SU-DHL-6 (cell line): ENCODE results near the gene HOXC5.
A peak's percentile ranks its signal among the peaks of the same experiment; 100 is the strongest.

Source experiments
- H2AFZ ChIP-seq: fragments of 200-600 bp; sonication (generic); 2 replicates; pipeline ENCODE4 v1.6.1; 2014; ENCODE audit warnings: low read depth, mild to moderate bottlenecking, moderate library complexity, mixed read lengths, antibody characterized with exemption, low read length; ENCODE audit not compliant: severe bottlenecking
- H3F3A ChIP-seq: fragments of 200-600 bp; shearing (Covaris generic); 2 replicates; pipeline ENCODE4 v1.6.0; 2016; ENCODE audit warnings: antibody characterized with exemption, mild to moderate bottlenecking; ENCODE audit not compliant: insufficient read depth
- H3K27ac ChIP-seq: fragments of 200-600 bp; sonication (generic); 2 replicates; pipeline ENCODE4 v1.5.1; 2016; ENCODE audit warnings: low read depth, mild to moderate bottlenecking, low read length, moderate library complexity, mixed read lengths
- H3K27me3 ChIP-seq: fragments of 200-600 bp; sonication (generic), shearing (Covaris generic); 2 replicates; pipeline ENCODE4 v1.6.0; 2014; ENCODE audit warnings: mild to moderate bottlenecking, low read length
- H3K36me3 ChIP-seq: fragments of 200-600 bp; sonication (generic); 2 replicates; pipeline ENCODE4 v1.6.1; 2014; ENCODE audit warnings: mild to moderate bottlenecking, low read length, mixed read lengths
- H3K4me2 ChIP-seq: fragments of 300-600, 200-600 bp; shearing (Covaris generic), sonication (generic); 2 replicates; pipeline ENCODE4 v1.6.0; 2014; ENCODE audit warnings: low read length, low read depth, mild to moderate bottlenecking; ENCODE audit not compliant: poor library complexity, severe bottlenecking
- H3K4me3 ChIP-seq: fragments of 200-600 bp; sonication (generic); 2 replicates; pipeline ENCODE4 v1.5.1; 2014; ENCODE audit warnings: antibody characterized with exemption, low read length, mild to moderate bottlenecking, mixed read lengths; ENCODE audit not compliant: insufficient read depth, poor library complexity, severe bottlenecking
- H3K79me2 ChIP-seq: fragments of 200-600 bp; sonication (generic); 2 replicates; pipeline ENCODE4 v1.6.1; 2014; ENCODE audit warnings: mild to moderate bottlenecking, low read length, moderate library complexity; ENCODE audit not compliant: insufficient read depth
- H3K9ac ChIP-seq: fragments of 200-600 bp; sonication (generic); 2 replicates; pipeline ENCODE4 v1.7.0; 2014; ENCODE audit warnings: mild to moderate bottlenecking, low read length
- H3K9me2 ChIP-seq: fragments of 200-600 bp; sonication (generic); replicated peaks from 2 replicates; pipeline ENCODE4 v1.6.1; 2014; ENCODE audit warnings: low read length; ENCODE audit not compliant: insufficient read depth
- H3K9me3 ChIP-seq: fragments of 200-600 bp; sonication (generic); 2 replicates; pipeline ENCODE4 v1.6.1; 2014; ENCODE audit warnings: low read length, mixed read lengths; ENCODE audit not compliant: insufficient read depth
- H4K20me1 ChIP-seq: fragments of 200-600 bp; sonication (generic); 2 replicates; pipeline ENCODE4 v1.6.1; 2014; ENCODE audit warnings: low read depth, mild to moderate bottlenecking, antibody characterized with exemption, low read length, moderate library complexity, mixed read lengths
- EZH2phosphoT487 ChIP-seq: fragments of 200-600 bp; sonication (generic), shearing (Covaris generic); conservative IDR thresholded peaks from 2 replicates; pipeline ENCODE4 v1.6.1; 2018; ENCODE audit warnings: mild to moderate bottlenecking, antibody characterized with exemption, low read length, moderate library complexity, mixed read lengths
- TF ChIP-seq, protein P1 (sequence below): fragments of 200-600 bp; sonication (generic); IDR thresholded peaks from one replicate; pipeline ENCODE4 v1.5.1; 2017; ENCODE audit warnings: antibody characterized with exemption, mild to moderate bottlenecking, low read length, moderate library complexity; ENCODE audit not compliant: insufficient read depth, poor library complexity, severe bottlenecking

Gene HOXC5

DNA sequence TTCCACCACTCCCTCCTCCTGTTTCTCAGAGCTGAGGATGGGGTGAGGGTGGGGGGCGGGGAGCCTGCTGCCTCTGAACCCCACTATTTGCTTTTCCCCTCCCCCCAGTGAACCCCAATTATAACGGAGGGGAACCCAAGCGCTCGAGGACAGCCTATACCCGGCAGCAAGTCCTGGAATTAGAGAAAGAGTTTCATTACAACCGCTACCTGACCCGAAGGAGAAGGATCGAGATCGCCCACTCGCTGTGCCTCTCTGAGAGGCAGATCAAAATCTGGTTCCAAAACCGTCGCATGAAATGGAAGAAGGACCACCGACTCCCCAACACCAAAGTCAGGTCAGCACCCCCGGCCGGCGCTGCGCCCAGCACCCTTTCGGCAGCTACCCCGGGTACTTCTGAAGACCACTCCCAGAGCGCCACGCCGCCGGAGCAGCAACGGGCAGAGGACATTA, 21.9 kb downstream of the HOXC5 start:
- no peaks in the 10 kb centered on the region for H3K9me3 ChIP-seq
- H3K9me2 ChIP-seq, result no peaks in the 10 kb centered on the region
- no peaks in the 10 kb centered on the region for H3F3A ChIP-seq
- H3K4me3 ChIP-seq, result peak overlapping the region; percentile 60
- peak overlapping the region; percentile 76 for H3K9ac ChIP-seq
- H3K79me2 ChIP-seq, result peaks cover 6% of the 10 kb centered on the region; the same call in 1 of the 2 replicates
- peak overlapping the region; percentile 68 for H3K4me2 ChIP-seq
- H3K36me3 ChIP-seq, result no peaks in the 10 kb centered on the region
- H4K20me1 ChIP-seq, result no peaks in the 10 kb centered on the region
- no peak overlapping the region for H3K27ac ChIP-seq
- no peak overlapping the region for H2AFZ ChIP-seq
- TF ChIP-seq, protein P1, sequence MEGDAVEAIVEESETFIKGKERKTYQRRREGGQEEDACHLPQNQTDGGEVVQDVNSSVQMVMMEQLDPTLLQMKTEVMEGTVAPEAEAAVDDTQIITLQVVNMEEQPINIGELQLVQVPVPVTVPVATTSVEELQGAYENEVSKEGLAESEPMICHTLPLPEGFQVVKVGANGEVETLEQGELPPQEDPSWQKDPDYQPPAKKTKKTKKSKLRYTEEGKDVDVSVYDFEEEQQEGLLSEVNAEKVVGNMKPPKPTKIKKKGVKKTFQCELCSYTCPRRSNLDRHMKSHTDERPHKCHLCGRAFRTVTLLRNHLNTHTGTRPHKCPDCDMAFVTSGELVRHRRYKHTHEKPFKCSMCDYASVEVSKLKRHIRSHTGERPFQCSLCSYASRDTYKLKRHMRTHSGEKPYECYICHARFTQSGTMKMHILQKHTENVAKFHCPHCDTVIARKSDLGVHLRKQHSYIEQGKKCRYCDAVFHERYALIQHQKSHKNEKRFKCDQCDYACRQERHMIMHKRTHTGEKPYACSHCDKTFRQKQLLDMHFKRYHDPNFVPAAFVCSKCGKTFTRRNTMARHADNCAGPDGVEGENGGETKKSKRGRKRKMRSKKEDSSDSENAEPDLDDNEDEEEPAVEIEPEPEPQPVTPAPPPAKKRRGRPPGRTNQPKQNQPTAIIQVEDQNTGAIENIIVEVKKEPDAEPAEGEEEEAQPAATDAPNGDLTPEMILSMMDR, result no peak
- no peak for TF ChIP-seq EZH2phosphoT487
- no peaks in the 10 kb centered on the region for H3K27me3 ChIP-seq

DNA sequence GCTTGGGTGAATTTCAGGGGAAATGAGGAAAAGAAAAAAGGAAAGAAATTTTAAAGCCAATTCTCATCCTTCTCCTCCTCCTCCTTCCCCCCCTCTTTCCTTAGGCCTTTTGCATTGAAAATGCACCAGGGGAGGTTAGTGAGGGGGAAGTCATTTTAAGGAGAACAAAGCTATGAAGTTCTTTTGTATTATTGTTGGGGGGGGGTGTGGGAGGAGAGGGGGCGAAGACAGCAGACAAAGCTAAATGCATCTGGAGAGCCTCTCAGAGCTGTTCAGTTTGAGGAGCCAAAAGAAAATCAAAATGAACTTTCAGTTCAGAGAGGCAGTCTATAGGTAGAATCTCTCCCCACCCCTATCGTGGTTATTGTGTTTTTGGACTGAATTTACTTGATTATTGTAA, 22.7 kb downstream of the HOXC5 start:
- Histone ChIP-seq H3K27ac (no peak overlapping the region), H3K9me2 (no peaks in the 10 kb centered on the region), H3K4me3 (no peak overlapping the region), H3K79me2 (peaks cover 6% of the 10 kb centered on the region; the same call in 1 of the 2 replicates), H3K9ac (no peak overlapping the region), H3K27me3 (no peaks in the 10 kb centered on the region), H2AFZ (no peak overlapping the region), H3K9me3 (no peaks in the 10 kb centered on the region), H4K20me1 (no peaks in the 10 kb centered on the region), H3K4me2 (peak overlapping the region; percentile 39), H3F3A (no peaks in the 10 kb centered on the region), H3K36me3 (no peaks in the 10 kb centered on the region)
- TF ChIP-seq EZH2phosphoT487, result no peak
- TF ChIP-seq, protein P1, result no peak

DNA sequence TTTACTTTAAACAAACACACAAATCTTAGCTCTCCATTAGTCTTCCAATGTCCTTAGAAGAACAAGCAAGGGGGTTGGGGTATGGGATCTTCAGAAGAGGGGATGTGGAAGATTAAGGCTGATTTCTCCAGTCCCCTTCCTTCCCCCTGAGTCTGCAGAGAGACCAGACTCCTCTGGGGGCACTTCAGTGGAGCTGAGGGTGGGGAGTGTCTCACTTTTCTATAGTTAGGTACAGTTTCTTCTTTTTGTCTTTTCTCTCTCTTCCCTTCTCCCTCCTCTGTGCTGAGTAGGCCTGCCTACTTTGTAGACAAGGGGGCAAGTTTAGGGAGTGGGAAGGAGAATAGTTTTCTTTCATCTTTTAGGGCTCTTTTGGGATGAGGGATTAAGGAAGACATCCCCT, 23.3 kb downstream of the HOXC5 start:
- Histone ChIP-seq H3K79me2 (peaks cover 6% of the 10 kb centered on the region; the same call in 1 of the 2 replicates), H3K4me3 (no peak overlapping the region), H3F3A (no peaks in the 10 kb centered on the region), H3K9ac (no peak overlapping the region), H2AFZ (no peak overlapping the region), H3K27me3 (no peaks in the 10 kb centered on the region), H4K20me1 (no peaks in the 10 kb centered on the region), H3K36me3 (no peaks in the 10 kb centered on the region), H3K4me2 (no peak overlapping the region), H3K9me3 (no peaks in the 10 kb centered on the region), H3K27ac (no peak overlapping the region), H3K9me2 (no peaks in the 10 kb centered on the region)
- TF ChIP-seq, protein P1, result no peak
- TF ChIP-seq EZH2phosphoT487, result no peak
